Measurements from ENCODE around the gene BCKDHA.
"Not testable (repeated sequence)": the region's sequence is repeated elsewhere in the genome, so short reads cannot be mapped to it uniquely, and the experiment has no call there.

BCKDHA gene

GRCh38 chr19:41367848-41368301, 29.7 kb upstream of the BCKDHA start:
- no peak for DNase-seq

GRCh38 chr19:41369769-41370168, 27.8 kb upstream of the BCKDHA start:
- no peak for DNase-seq

GRCh38 chr19:41371119-41371518, 26.5 kb upstream of the BCKDHA start:
- DNase-seq = not testable (repeated sequence)

GRCh38 chr19:41371541-41371940, 26.1 kb upstream of the BCKDHA start:
- no peak for DNase-seq

GRCh38 chr19:41372501-41372900, 25.1 kb upstream of the BCKDHA start:
- DNase-seq = no peak

GRCh38 chr19:41373993-41374392, 23.6 kb upstream of the BCKDHA start:
- peak; percentile 77 for DNase-seq

- no peak for DNase-seq
Measured at GRCh38 chr19:41376241-41376997, 21.2 kb upstream of the BCKDHA start, which contains the start of gene TMEM91. Gene TMEM91 (plus strand): TSS chr19:41376533. CDS start chr19:41378310, 1,777 bp downstream.

GRCh38 chr19:41376998-41377365, 20.6 kb upstream of the BCKDHA start:
- DNase-seq = no peak

- DNase-seq = no peak
Measured at GRCh38 chr19:41377977-41378709, 19.5 kb upstream of the BCKDHA start.

GRCh38 chr19:41381536-41381935, 16.1 kb upstream of the BCKDHA start:
- DNase-seq = not testable (repeated sequence)

- DNase-seq = no peak
Measured at GRCh38 chr19:41384351-41384750, 13.3 kb upstream of the BCKDHA start.

- no peak for DNase-seq
Measured at GRCh38 chr19:41386442-41386841, 11.2 kb upstream of the BCKDHA start.

GRCh38 chr19:41391618-41392017, 6.0 kb upstream of the BCKDHA start:
- DNase-seq = no peak

- DNase-seq = no peak
Measured at GRCh38 chr19:41392775-41393174, 4.8 kb upstream of the BCKDHA start.

GRCh38 chr19:41395355-41395754, 2.3 kb upstream of the BCKDHA start:
- DNase-seq = no peak

GRCh38 chr19:41398050-41398418, 416 bp downstream of the BCKDHA start:
- no peak for DNase-seq

GRCh38 chr19:41398598-41398997, 980 bp downstream of the BCKDHA start:
- DNase-seq = no peak

GRCh38 chr19:41399091-41399490, 1.5 kb downstream of the BCKDHA start:
- no peak for DNase-seq

GRCh38 chr19:41399525-41399924, 1.9 kb downstream of the BCKDHA start:
- DNase-seq = no peak

GRCh38 chr19:41401483-41401882, 3.9 kb downstream of the BCKDHA start:
- DNase-seq = no peak

GRCh38 chr19:41402010-41402409, 4.4 kb downstream of the BCKDHA start:
- no peak for DNase-seq

GRCh38 chr19:41403181-41403970, 5.8 kb downstream of the BCKDHA start:
- DNase-seq = no peak

GRCh38 chr19:41405776-41406175, 8.2 kb downstream of the BCKDHA start:
- DNase-seq = no peak
